ENCODE data around the gene FOXO1.

GRCh38 chr13:40582531-40582930, 83.9 kb downstream of the FOXO1 start:
- no peak for TF ChIP-seq POLR2A (IDR thresholded peaks at IDR 0.05; ENCODE audit: low read depth, low read length)
- no peak for TF ChIP-seq POLR2AphosphoS5 (IDR thresholded peaks at IDR 0.05; ENCODE audit: low read depth, low read length)
- no peak for TF ChIP-seq TAF1 (IDR thresholded peaks at IDR 0.05; ENCODE audit: borderline replicate concordance, low read depth, low read length)

Measured in GM12892 (cell line).